Lower leg skin (tissue), 4 donors: ENCODE measurements around the gene ZC3HAV1. TPM values are rescaled to one million over a fixed set of nuclear protein-coding genes. Genes with fewer than 3 reads are reported as not detected.

Experiments used
- DNase-seq, 2 donors: peaks; one replicate each; pipeline ENCODE4 v3.0.0-alpha.2; 2019; ENCODE audit warnings: low spot score in 2 of 2
- H3K4me3 ChIP-seq: fragments of 200-600 bp; sonication (generic); 2 replicates; pipeline ENCODE4 v1.5.1; 2017; ENCODE audit warnings: mild to moderate bottlenecking, low read depth; ENCODE audit not compliant: poor library complexity, severe bottlenecking
- CTCF ChIP-seq, 3 donors: fragments of 450-650 bp; IDR thresholded peaks; one replicate each; pipeline ENCODE4 v1.5.1; 2016; ENCODE audit warnings: antibody characterized with exemption in 3 of 3, mild to moderate bottlenecking in 3 of 3, moderate library complexity in 2 of 3
- POLR2A ChIP-seq, 2 donors: fragments of 450-650 bp; IDR thresholded peaks; one replicate each; pipeline ENCODE4 v1.6.1; 2016 to 2017; ENCODE audit warnings: antibody characterized with exemption in 2 of 2, mild to moderate bottlenecking in 1 of 2, moderate library complexity in 1 of 2
- WGBS, 2 donors: methylation state at CpG; one replicate each; pipeline ENCODE4 v1.1.5; 2018; 5-methylcytosine and 5-hydroxymethylcytosine counted together
- intact Hi-C: fragments of 100-400 bp; cut with DNase I; formaldehyde crosslinking; loops from one replicate; pipeline ENCODE4 v1.15.0; 2023; ENCODE audit warnings: low total_unique reads
- total RNA-seq, 4 donors: library from RNA; depleted of rRNA; stranded (reverse); fragments of >200 nt; gene quantifications; one replicate each; pipeline ENCODE4 v1.1.0, GENCODE V29; 2016

The ZC3HAV1 gene
- total RNA-seq, 4 donors from 2014 or later, result 15.4 to 25.8 (median 22.9) TPM

GRCh38 chr7:139051655-139052054 lies 57.9 kb downstream of the ZC3HAV1 start:
- no peak for DNase-seq
- TF ChIP-seq POLR2A (IDR thresholded peaks at IDR 0.05) (no peak), CTCF (IDR thresholded peaks at IDR 0.05) (no peak)
- intact Hi-C loops, result no loop called here
- H3K4me3 ChIP-seq, result no peak overlapping the region

GRCh38 chr7:139049936-139050335 lies 59.6 kb downstream of the ZC3HAV1 start:
- TF ChIP-seq POLR2A (IDR thresholded peaks at IDR 0.05) (no peak), CTCF (IDR thresholded peaks at IDR 0.05) (no peak)
- intact Hi-C loops, result no loop called here
- no peak for DNase-seq
- H3K4me3 ChIP-seq, result no peak overlapping the region
- 91 to 100% methylated on average over 1 of the region's 1 CpG for WGBS, 2 donors

- TF ChIP-seq CTCF (IDR thresholded peaks at IDR 0.05) (no peak), POLR2A (IDR thresholded peaks at IDR 0.05) (no peak)
- WGBS, 2 donors, result 87 to 91% methylated on average over 7 of the region's 7 CpGs
- H3K4me3 ChIP-seq, result no peak overlapping the region
- intact Hi-C loops, result no loop called here
- no peak for DNase-seq
These were observed 60.4 kb downstream of the ZC3HAV1 start for GRCh38 chr7:139049111-139049510.

GRCh38 chr7:139047970-139048369 lies 61.5 kb downstream of the ZC3HAV1 start:
- 86 to 88% methylated on average over 3 of the region's 3 CpGs for WGBS, 2 donors
- no peak overlapping the region for H3K4me3 ChIP-seq
- no peak for DNase-seq
- no peak for TF ChIP-seq CTCF (IDR thresholded peaks at IDR 0.05)
- intact Hi-C loops, result no loop called here

- WGBS, 2 donors, result 86 to 87% methylated on average over 6 of the region's 6 CpGs
These were observed 63.4 kb downstream of the ZC3HAV1 start for GRCh38 chr7:139046143-139046542.

More at GRCh38 chr7:139046143-139046542, 63.4 kb downstream of the ZC3HAV1 start:
- intact Hi-C loops, result no loop called here
- TF ChIP-seq CTCF (IDR thresholded peaks at IDR 0.05) (no peak), POLR2A (IDR thresholded peaks at IDR 0.05) (no peak)
- DNase-seq, result no peak
- H3K4me3 ChIP-seq, result no peak overlapping the region
